GM13977 (cell line): ENCODE data around the gene FOCAD.

ENCODE experiments used
- DNase-seq: peaks from one replicate; pipeline ENCODE4 v3.0.0; 2012; ENCODE audit warnings: low spot score
- CTCF ChIP-seq: IDR thresholded peaks from 2 replicates; pipeline ENCODE4 v1.5.1; 2012; ENCODE audit warnings: mild to moderate bottlenecking, control low read depth; ENCODE audit not compliant: insufficient read depth; ENCODE audit errors: extremely low read depth, missing control alignments
- in situ Hi-C: fragments of 300-500 bp; cut with MboI; formaldehyde crosslinking; loops from one replicate; pipeline ENCODE4 v1.12.0; 2022; ENCODE audit warnings: low sequenced_read_pairs, low pct_unique_long_range_greater_than_20kb, mixed read lengths, inconsistent platforms; ENCODE audit not compliant: unreplicated experiment

Gene FOCAD

DNA sequence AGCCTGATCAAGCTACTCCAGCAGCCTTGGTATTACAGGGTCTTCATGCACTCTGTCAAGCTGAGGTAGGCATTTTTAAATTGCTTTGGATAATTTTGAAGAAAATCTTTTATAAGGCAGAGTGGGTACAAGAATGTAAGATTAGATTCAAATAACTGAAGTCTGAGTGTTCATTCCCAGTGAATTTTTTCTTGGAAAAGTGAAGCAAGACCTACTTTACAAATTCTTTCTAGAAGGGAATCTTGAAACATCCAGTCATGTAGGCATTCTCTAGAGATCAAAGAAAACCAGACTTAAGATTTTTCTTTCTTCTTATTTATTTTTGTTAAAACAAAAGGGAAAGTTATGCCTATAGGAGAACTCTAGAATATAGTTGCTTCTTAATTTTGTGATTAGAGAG lies 139.0 kb downstream of the FOCAD start:
- TF ChIP-seq CTCF = no peak
- in situ Hi-C loops = no loop called here
- DNase-seq = no peak

GRCh38 chr9:20831028-20831427 lies 147.0 kb downstream of the FOCAD start:
- DNase-seq = no peak
- TF ChIP-seq CTCF = no peak
- in situ Hi-C loops = no loop called here

DNA sequence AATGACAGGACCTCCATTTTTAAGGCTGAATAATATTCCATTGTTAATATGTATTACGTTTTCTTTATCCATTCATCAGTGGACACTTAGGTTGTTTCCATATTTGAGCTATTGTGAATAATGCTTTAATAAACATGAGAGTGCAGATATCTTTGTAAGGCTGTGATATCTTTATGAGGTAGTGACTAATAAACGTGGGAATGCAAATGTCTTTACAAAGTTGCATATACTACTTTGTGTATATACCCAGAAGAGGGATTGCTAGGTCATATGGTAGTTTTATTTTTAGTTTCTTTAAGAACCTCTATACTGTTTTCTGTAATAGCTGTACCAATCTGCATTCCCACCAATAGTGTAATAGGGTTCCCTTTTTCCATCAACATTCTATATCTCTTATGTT lies 148.7 kb downstream of the FOCAD start:
- DNase-seq = no peak
- in situ Hi-C loops = no loop called here
- no peak for TF ChIP-seq CTCF

- no peak for DNase-seq
These were observed 151.6 kb downstream of the FOCAD start for GRCh38 chr9:20835377-20836286.

DNA sequence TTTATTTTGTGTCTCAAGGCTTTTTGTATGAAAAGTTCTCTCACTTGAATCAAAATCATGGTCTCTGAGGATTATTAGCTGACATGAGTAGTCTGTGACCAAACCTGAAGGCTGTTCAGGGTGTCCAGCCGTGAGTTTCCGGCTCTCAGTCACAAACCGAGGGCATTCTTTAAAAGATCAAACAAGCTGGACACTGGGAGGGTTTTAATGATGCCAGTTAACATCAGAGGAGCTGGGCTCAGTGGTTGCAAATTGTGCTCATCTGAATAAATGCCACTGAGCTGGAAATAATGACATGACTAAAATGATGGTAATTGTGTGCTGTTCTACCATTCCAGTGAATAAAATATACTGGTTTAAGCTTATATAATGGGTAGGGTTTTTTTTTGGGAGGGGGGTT lies 153.1 kb downstream of the FOCAD start:
- TF ChIP-seq CTCF = no peak
- DNase-seq = no peak
- in situ Hi-C loops = no loop called here

More at GRCh38 chr9:20835377-20836286, 151.6 kb downstream of the FOCAD start:
- TF ChIP-seq CTCF = no peak
- in situ Hi-C loops = no loop called here

DNA sequence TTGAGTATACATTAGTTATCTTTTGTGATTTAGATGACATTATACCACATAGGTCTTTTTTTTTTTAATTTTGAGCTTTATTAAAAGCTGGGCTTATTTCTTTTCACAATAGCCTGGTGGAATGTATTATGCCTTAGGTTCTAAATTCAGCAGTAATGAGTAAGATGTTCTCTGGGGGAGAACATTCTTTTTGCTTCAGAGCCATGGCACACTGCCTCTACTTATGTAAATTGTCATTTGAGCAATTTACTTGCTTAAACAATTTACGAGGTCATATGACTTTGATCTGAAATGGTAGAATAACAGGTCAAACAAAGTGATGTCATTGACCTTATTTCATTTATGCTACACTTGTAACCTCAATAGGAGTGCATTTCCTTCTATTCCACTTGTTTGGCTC lies 154.2 kb downstream of the FOCAD start:
- in situ Hi-C loops = no loop called here
- no peak for DNase-seq
- no peak for TF ChIP-seq CTCF
